K562 (cell line): ENCODE results near the gene CDH12. TPM values are rescaled to one million over a fixed set of nuclear protein-coding genes. Genes with fewer than 3 reads are reported as not detected.

Experiments used
- ATAC-seq: fragments of 200-7000 bp; cut with Tn5 transposase; 3 replicates; pipeline ENCODE4 v1.9.1; 2020; ENCODE audit warnings: moderate library complexity
- BruUV-seq: library from RNA; stranded (reverse); fragments of 400-500 nt; replicated peaks from 2 replicates; lab custom pipeline; 2021; lab: Mats Ljungman, UMichigan
- CTCF ChIA-PET: fragments of 300-600 bp; formaldehyde crosslinking; extraction: SDS; loops from one replicate; lab custom pipeline; 2021; ENCODE audit warnings: low intra/inter-chr PET ratio; lab: Yijun Ruan, JAX
- POLR2A ChIA-PET: fragments of 300-600, 350-650 bp; sonication (Branson Sonifier 250); formaldehyde crosslinking; extraction: SDS; loops from one replicate; lab custom pipeline; 2021; ENCODE audit warnings: antibody characterized with exemption, inconsistent platforms; lab: Yijun Ruan, JAX
- DNase-seq, 4 experiments: peaks; one replicate each; pipeline versions ENCODE4 v3.0.0 to v3.0.0-alpha.2; 2011 to 2018; ENCODE audit warnings: low spot score in 3 of 4, mixed read lengths in 3 of 4; ENCODE audit errors: extremely low read depth in 1 of 4
- FAIRE-seq: peaks from 2 replicates; lab custom pipeline; 2011; peaks lifted over from hg19 to GRCh38; lab: Jason Lieb, UNC
- H2AFZ ChIP-seq: 2 replicates; pipeline ENCODE4 v1.6.0; 2011; ENCODE audit warnings: low read depth, low read length, control low read depth, inconsistent platforms
- H3K27ac ChIP-seq: fragments of 200-600 bp; 3 replicates; pipeline ENCODE4 v1.8.0; 2011; ENCODE audit warnings: low read depth, mild to moderate bottlenecking, control low read depth, inconsistent platforms, low read length, moderate library complexity, mixed read lengths; ENCODE audit errors: extremely low read depth
- H3K27me3 ChIP-seq, 2 experiments: fragments of 300-600 bp in 1 of 2; 2 replicates in 1 of 2; 3 replicates in 1 of 2; pipeline versions ENCODE4 v1.6.0 to v1.8.0; 2011; ENCODE audit warnings: inconsistent platforms in 2 of 2, low read length in 2 of 2, mild to moderate bottlenecking in 1 of 2, mixed read lengths in 1 of 2, moderate library complexity in 1 of 2; ENCODE audit not compliant: control insufficient read depth in 2 of 2, insufficient read depth in 2 of 2
- H3K36me3 ChIP-seq: fragments of 300-600 bp; 3 replicates; pipeline ENCODE4 v1.8.0; 2011; ENCODE audit warnings: mild to moderate bottlenecking, low read length, inconsistent platforms; ENCODE audit not compliant: control insufficient read depth, insufficient read depth
- H3K4me1 ChIP-seq, 2 experiments: fragments of 200-600 bp in 1 of 2; replicated peaks in 1 of 2; 2 replicates in 1 of 2; 3 replicates in 1 of 2; pipeline versions ENCODE4 v1.5.1 to v1.8.0; 2011; ENCODE audit warnings: inconsistent platforms in 2 of 2, low read length in 2 of 2, mild to moderate bottlenecking in 1 of 2, mixed read lengths in 1 of 2, moderate library complexity in 1 of 2; ENCODE audit not compliant: control insufficient read depth in 2 of 2, insufficient read depth in 2 of 2
- H3K4me2 ChIP-seq: 2 replicates; pipeline ENCODE4 v1.6.1; 2011; ENCODE audit warnings: low read length, control low read depth, inconsistent platforms, mixed read lengths; ENCODE audit not compliant: insufficient read depth
- H3K4me3 ChIP-seq: fragments of 200-600 bp; sonication (generic), shearing (Covaris generic); 2 replicates; pipeline ENCODE4 v1.5.1; 2016; ENCODE audit warnings: control low read depth, inconsistent platforms
- H3K79me2 ChIP-seq: fragments of 200-600 bp; 3 replicates; pipeline ENCODE4 v1.8.0; 2011; ENCODE audit warnings: low read length, inconsistent platforms; ENCODE audit not compliant: control insufficient read depth, insufficient read depth
- H3K9ac ChIP-seq, 2 experiments: 2 replicates each; pipeline versions ENCODE4 v1.6.0 to v1.6.1; 2011; ENCODE audit warnings: low read depth in 2 of 2, low read length in 2 of 2, control low read depth in 1 of 2, inconsistent platforms in 1 of 2, mild to moderate bottlenecking in 1 of 2, mixed read lengths in 1 of 2; ENCODE audit not compliant: insufficient read depth in 1 of 2
- H3K9me1 ChIP-seq: one replicate; pipeline ENCODE4 v1.6.0; 2011; ENCODE audit warnings: inconsistent platforms, mild to moderate bottlenecking, low read length, moderate library complexity; ENCODE audit not compliant: control insufficient read depth, insufficient read depth
- H3K9me3 ChIP-seq: replicated peaks from 2 replicates; pipeline ENCODE4 v1.5.1; 2011; ENCODE audit warnings: low read depth, low read length, inconsistent platforms; ENCODE audit not compliant: control insufficient read depth, insufficient read depth
- H4K20me1 ChIP-seq: replicated peaks from 2 replicates; pipeline ENCODE4 v1.6.1; 2011; ENCODE audit warnings: low read length, inconsistent platforms, mixed read lengths; ENCODE audit not compliant: control insufficient read depth, insufficient read depth
- ADNP ChIP-seq: fragments of 200-800 bp; sonication (Bioruptor generic); IDR thresholded peaks from 2 replicates; pipeline ENCODE4 v1.6.1; 2016; ENCODE audit warnings: missing genetic modification characterization, missing compliant biosample characterization
- ARNT ChIP-seq, 2 experiments: fragments of 450-650 bp; IDR thresholded peaks; 2 replicates each; pipeline ENCODE4 v1.6.1; 2016; ENCODE audit warnings: mild to moderate bottlenecking in 1 of 2
- CBX8 ChIP-seq: fragments of 200-600 bp; sonication (generic); IDR thresholded peaks from 2 replicates; pipeline ENCODE4 v1.6.1; 2012; ENCODE audit warnings: borderline replicate concordance, mixed run types, low read depth, mild to moderate bottlenecking, moderate library complexity, mixed read lengths, low read length, control low read depth, inconsistent platforms; ENCODE audit not compliant: poor library complexity, severe bottlenecking; ENCODE audit errors: extremely low read depth
- HEY1 ChIP-seq: fragments of 250-450 bp; sonication (Bioruptor Pico); IDR thresholded peaks from 2 replicates; pipeline ENCODE4 v1.5.0; 2020; ENCODE audit warnings: mild to moderate bottlenecking, moderate library complexity, borderline replicate concordance
- HMG20B ChIP-seq: fragments of 250-450 bp; sonication (Bioruptor Pico); IDR thresholded peaks from 2 replicates; pipeline ENCODE4 v1.5.0; 2021; ENCODE audit warnings: mild to moderate bottlenecking
- KLF6 ChIP-seq: fragments of 250-450 bp; sonication (Bioruptor Pico); IDR thresholded peaks from 2 replicates; pipeline ENCODE4 v1.4.0; 2020; ENCODE audit warnings: mild to moderate bottlenecking, moderate library complexity, borderline replicate concordance
- LCOR ChIP-seq: sonication (generic); formaldehyde crosslinking; IDR thresholded peaks from 2 replicates; pipeline ENCODE4 v1.8.0; 2022; ENCODE audit warnings: mild to moderate bottlenecking, missing genetic modification reagents
- MCM7 ChIP-seq, 2 experiments: fragments of 450-650 bp; IDR thresholded peaks; 2 replicates each; pipeline ENCODE4 v1.6.1; 2016 to 2018
- MEIS2 ChIP-seq: fragments of 450-650 bp; IDR thresholded peaks from 2 replicates; pipeline ENCODE4 v1.6.1; 2014; ENCODE audit warnings: mild to moderate bottlenecking; ENCODE audit not compliant: partially characterized antibody
- NFYB ChIP-seq: IDR thresholded peaks from 2 replicates; pipeline ENCODE4 v1.6.1; 2011; ENCODE audit warnings: mild to moderate bottlenecking, moderate library complexity; ENCODE audit not compliant: insufficient read length; ENCODE audit errors: extremely low read depth
- SRSF9 ChIP-seq: fragments of 200-400 bp; formaldehyde crosslinking; IDR thresholded peaks from 2 replicates; pipeline ENCODE4 v1.6.1; 2017; ENCODE audit warnings: low read depth, low read length, borderline replicate concordance
- TCFL5 ChIP-seq: fragments of 250-450 bp; sonication (Bioruptor Pico); conservative IDR thresholded peaks from 2 replicates; pipeline ENCODE4 v1.6.1; 2021; ENCODE audit warnings: mild to moderate bottlenecking, moderate library complexity, matching md5 sums
- TRIM28 ChIP-seq: fragments of 450-650 bp; IDR thresholded peaks from 2 replicates; pipeline ENCODE4 v1.6.1; 2017
- YY1 ChIP-seq, 3 experiments: IDR thresholded peaks; 2 replicates each; pipeline ENCODE4 v1.6.1; 2011; ENCODE audit warnings: low read length in 2 of 3, mild to moderate bottlenecking in 2 of 3, moderate library complexity in 2 of 3, borderline replicate concordance in 1 of 3, control low read depth in 1 of 3, low read depth in 1 of 3; ENCODE audit not compliant: insufficient read depth in 3 of 3, insufficient replicate concordance in 2 of 3, control insufficient read depth in 1 of 3, insufficient read length in 1 of 3; ENCODE audit errors: extremely low read depth in 1 of 3
- ZFPM2 ChIP-seq: fragments of 250-450 bp; sonication (Bioruptor Pico); IDR thresholded peaks from 2 replicates; pipeline ENCODE4 v1.5.1; 2022; ENCODE audit warnings: mild to moderate bottlenecking
- ZNF12 ChIP-seq: sonication (generic); formaldehyde crosslinking; IDR thresholded peaks from 2 replicates; pipeline ENCODE4 v1.4.0; 2020; ENCODE audit warnings: mild to moderate bottlenecking, missing genetic modification reagents
- ZNF778 ChIP-seq: fragments of 450-650 bp; formaldehyde crosslinking; IDR thresholded peaks from 2 replicates; pipeline ENCODE4 v1.4.0; 2020; ENCODE audit warnings: mild to moderate bottlenecking, moderate library complexity
- WGBS: fragments of 100-300 bp; shearing (Covaris generic); methylation state at CpG from one replicate; pipeline ENCODE4 v1.1.6; 2016; ENCODE audit warnings: low coverage, mixed read lengths; ENCODE audit not compliant: insufficient coverage; ENCODE audit errors: missing lambda C conversion rate; 5-methylcytosine and 5-hydroxymethylcytosine counted together
- in situ Hi-C: fragments of 300-500 bp; cut with MboI; formaldehyde crosslinking; loops from 4 replicates; pipeline ENCODE4 v1.15.0; 2018; ENCODE audit warnings: inconsistent platforms, mixed read lengths
- intact Hi-C: fragments of 100-400 bp; cut with micrococcal nuclease; formaldehyde crosslinking; loops from 2 replicates; pipeline ENCODE4 v1.14.2; 2022
- polyA plus RNA-seq, 8 experiments: library from polyadenylated mRNA; depleted of rRNA in 4 of 8; stranded (reverse) in 5 of 8; unstranded in 3 of 8; fragments of >200 nt; fragmentation: Nextera tagmentation in 2 of 8; fragmentation: Illumina TruSeq in 1 of 8; extraction: Ambion mirVana in 2 of 8; extraction: Trizol in 1 of 8; gene quantifications; 2 replicates each; pipeline versions ENCODE4 v1.2.1 to v1.2.3, GENCODE V29; 2011 to 2014; ENCODE audit warnings: inconsistent platforms in 1 of 8, missing spikeins in 1 of 8
- total RNA-seq, 7 experiments: library from RNA; depleted of rRNA in 6 of 7; stranded (reverse); fragments of >200 nt in 6 of 7; fragmentation: Illumina TruSeq in 2 of 7; extraction: Trizol in 2 of 7; gene quantifications; 2 replicates each; pipeline versions ENCODE4 v1.2.1 to v1.2.3, GENCODE V29; 2011 to 2021; ENCODE audit warnings: low replicate concordance in 1 of 7
- TF ChIP-seq, protein P1 (sequence below): fragments of 450-650 bp; IDR thresholded peaks from 2 replicates; pipeline ENCODE4 v1.7.0; 2016; ENCODE audit warnings: borderline replicate concordance
- TF ChIP-seq, protein P2 (sequence below): conservative IDR thresholded peaks from 2 replicates; pipeline ENCODE4 v1.6.1; 2011; ENCODE audit warnings: low read depth, mild to moderate bottlenecking, low read length; ENCODE audit not compliant: control insufficient read depth
- TF ChIP-seq, protein P3 (sequence below): fragments of 450-650 bp; formaldehyde crosslinking; IDR thresholded peaks from 2 replicates; pipeline ENCODE4 v1.4.0; 2020; ENCODE audit warnings: mild to moderate bottlenecking, moderate library complexity

Gene CDH12
- total and polyA plus RNA-seq, 9 of the 15 experiments (the other 6 are each of a cell fraction or from before 2014, with no cell fraction given), result 0.03 to 1.7 (median 0.37) TPM

DNA sequence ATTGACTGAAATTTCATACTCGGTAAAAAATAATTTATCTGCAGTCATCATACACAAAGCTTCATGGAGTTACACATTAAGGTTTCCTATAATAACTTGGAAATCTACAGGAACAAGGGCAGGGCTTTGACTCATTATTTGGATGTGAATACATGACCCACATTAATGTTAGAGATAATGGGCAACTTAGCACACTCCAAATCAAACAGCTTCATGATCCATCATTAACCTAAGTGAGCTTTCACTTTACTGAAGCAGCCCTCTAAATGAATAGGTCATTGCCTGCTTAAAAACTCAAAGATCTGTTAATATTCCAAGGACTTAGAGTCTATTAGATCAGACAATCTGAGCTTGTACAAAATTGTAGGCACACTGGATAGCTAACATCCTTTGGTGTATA, 9.0 kb downstream of the CDH12 start:
- Histone ChIP-seq H3K4me2 (no peak overlapping the region), H3K9me3 (no peaks in the 10 kb centered on the region; the same call in 1 of the 2 replicates), H3K9me1 (no peaks in the 10 kb centered on the region), H3K27me3 (no peaks in the 10 kb centered on the region), H2AFZ (no peak overlapping the region), H3K79me2 (no peaks in the 10 kb centered on the region), H3K4me1 (no peaks in the 10 kb centered on the region), H4K20me1 (no peaks in the 10 kb centered on the region), H3K36me3 (no peaks in the 10 kb centered on the region), H3K9ac (no peak overlapping the region), H3K4me3 (no peak overlapping the region), H3K27ac (no peak overlapping the region)
- TF ChIP-seq HMG20B, result no peak
- TF ChIP-seq TRIM28, result no peak
- TF ChIP-seq, protein P1, sequence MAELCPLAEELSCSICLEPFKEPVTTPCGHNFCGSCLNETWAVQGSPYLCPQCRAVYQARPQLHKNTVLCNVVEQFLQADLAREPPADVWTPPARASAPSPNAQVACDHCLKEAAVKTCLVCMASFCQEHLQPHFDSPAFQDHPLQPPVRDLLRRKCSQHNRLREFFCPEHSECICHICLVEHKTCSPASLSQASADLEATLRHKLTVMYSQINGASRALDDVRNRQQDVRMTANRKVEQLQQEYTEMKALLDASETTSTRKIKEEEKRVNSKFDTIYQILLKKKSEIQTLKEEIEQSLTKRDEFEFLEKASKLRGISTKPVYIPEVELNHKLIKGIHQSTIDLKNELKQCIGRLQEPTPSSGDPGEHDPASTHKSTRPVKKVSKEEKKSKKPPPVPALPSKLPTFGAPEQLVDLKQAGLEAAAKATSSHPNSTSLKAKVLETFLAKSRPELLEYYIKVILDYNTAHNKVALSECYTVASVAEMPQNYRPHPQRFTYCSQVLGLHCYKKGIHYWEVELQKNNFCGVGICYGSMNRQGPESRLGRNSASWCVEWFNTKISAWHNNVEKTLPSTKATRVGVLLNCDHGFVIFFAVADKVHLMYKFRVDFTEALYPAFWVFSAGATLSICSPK, result no peak
- no peak for TF ChIP-seq HEY1 (CRISPR knock-in tag)
- no peak for TF ChIP-seq NFYB
- TF ChIP-seq ZNF12 (CRISPR knock-in tag), result no peak
- no peak for TF ChIP-seq LCOR (CRISPR knock-in tag)
- TF ChIP-seq, protein P2, sequence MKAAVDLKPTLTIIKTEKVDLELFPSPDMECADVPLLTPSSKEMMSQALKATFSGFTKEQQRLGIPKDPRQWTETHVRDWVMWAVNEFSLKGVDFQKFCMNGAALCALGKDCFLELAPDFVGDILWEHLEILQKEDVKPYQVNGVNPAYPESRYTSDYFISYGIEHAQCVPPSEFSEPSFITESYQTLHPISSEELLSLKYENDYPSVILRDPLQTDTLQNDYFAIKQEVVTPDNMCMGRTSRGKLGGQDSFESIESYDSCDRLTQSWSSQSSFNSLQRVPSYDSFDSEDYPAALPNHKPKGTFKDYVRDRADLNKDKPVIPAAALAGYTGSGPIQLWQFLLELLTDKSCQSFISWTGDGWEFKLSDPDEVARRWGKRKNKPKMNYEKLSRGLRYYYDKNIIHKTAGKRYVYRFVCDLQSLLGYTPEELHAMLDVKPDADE, result no peak
- TF ChIP-seq MCM7 (IDR thresholded peaks at IDR 0.05), result no peak
- TF ChIP-seq ZFPM2 (CRISPR knock-in tag), result no peak
- TF ChIP-seq MEIS2, result no peak
- no peak for TF ChIP-seq YY1 (IDR thresholded peaks at IDR 0.05; ENCODE audit: borderline replicate concordance in 1 of 3, control insufficient read depth in 1 of 3, extremely low read depth in 1 of 3, insufficient read depth in 3 of 3, insufficient read length in 1 of 3, insufficient replicate concordance in 2 of 3, low read depth in 1 of 3, low read length in 2 of 3)
- TF ChIP-seq ARNT (IDR thresholded peaks at IDR 0.05), result no peak
- no peak for TF ChIP-seq TCFL5
- no peak for TF ChIP-seq CBX8
- TF ChIP-seq, protein P3, sequence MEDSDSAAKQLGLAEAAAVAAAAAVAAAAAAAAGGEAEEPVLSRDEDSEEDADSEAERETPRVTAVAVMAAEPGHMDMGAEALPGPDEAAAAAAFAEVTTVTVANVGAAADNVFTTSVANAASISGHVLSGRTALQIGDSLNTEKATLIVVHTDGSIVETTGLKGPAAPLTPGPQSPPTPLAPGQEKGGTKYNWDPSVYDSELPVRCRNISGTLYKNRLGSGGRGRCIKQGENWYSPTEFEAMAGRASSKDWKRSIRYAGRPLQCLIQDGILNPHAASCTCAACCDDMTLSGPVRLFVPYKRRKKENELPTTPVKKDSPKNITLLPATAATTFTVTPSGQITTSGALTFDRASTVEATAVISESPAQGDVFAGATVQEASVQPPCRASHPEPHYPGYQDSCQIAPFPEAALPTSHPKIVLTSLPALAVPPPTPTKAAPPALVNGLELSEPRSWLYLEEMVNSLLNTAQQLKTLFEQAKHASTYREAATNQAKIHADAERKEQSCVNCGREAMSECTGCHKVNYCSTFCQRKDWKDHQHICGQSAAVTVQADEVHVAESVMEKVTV, result no peak
- TF ChIP-seq ZNF778, result no peak
- TF ChIP-seq SRSF9, result no peak
- no peak for TF ChIP-seq ADNP (tag)
- no peak for TF ChIP-seq KLF6
- DNase-seq (no peak), FAIRE-seq (no peak), ATAC-seq (no peak)
- POLR2A ChIA-PET, result no interaction called here
- CTCF ChIA-PET, result no interaction called here
- intact Hi-C loops, result no loop called here
- no TSS peak for BruUV-seq
- in situ Hi-C loops, result no loop called here
- WGBS, result 0% methylated on average over 1 of the region's 1 CpG
